ENCODE measurements around the gene NRG3.

- TF ChIP-seq SRF (IDR thresholded peaks at IDR 0.05; ENCODE audit: low read depth, low read length), result no peak
- TF ChIP-seq CTCF (IDR thresholded peaks at IDR 0.05; ENCODE audit: control extremely low read depth in 1 of 3, insufficient read depth in 1 of 3, low read depth in 1 of 3, low read length in 3 of 3), result no peak
- TF ChIP-seq RFX5 (IDR thresholded peaks at IDR 0.05; ENCODE audit: borderline replicate concordance, low read depth, low read length), result no peak
- TF ChIP-seq ZNF274 (IDR thresholded peaks at IDR 0.05; ENCODE audit: borderline replicate concordance, extremely low read depth, low read length), result no peak
- no peak for TF ChIP-seq ATF3 (IDR thresholded peaks at IDR 0.05; ENCODE audit: insufficient read depth, low read depth, low read length)
- no peak for TF ChIP-seq FOSL1 (IDR thresholded peaks at IDR 0.05; ENCODE audit: insufficient read depth, low read depth, low read length)
Measured at GRCh38 chr10:81873231-81873931, 1.6 kb upstream of the NRG3 start.
